Body of pancreas (tissue), 4 donors: ENCODE data around the gene TMCC2. TPM values are rescaled to one million over a fixed set of nuclear protein-coding genes. Genes with fewer than 3 reads are reported as not detected.

Source experiments
- ATAC-seq: fragments of 150-250 bp; one replicate; pipeline ENCODE4 v1.9.1; 2016
- DNase-seq, 4 donors: peaks; one replicate each; pipeline ENCODE4 v3.0.0-alpha.2; 2019
- H3K27ac ChIP-seq, 4 donors: fragments of 200-600 bp; sonication (generic); 1 replicate in 3 of 4; 2 replicates in 1 of 4; pipeline versions ENCODE4 v1.5.1 to v1.6.1; 2016 to 2019; ENCODE audit warnings: mild to moderate bottlenecking in 1 of 4, mixed read lengths in 1 of 4, moderate library complexity in 1 of 4
- H3K27me3 ChIP-seq, 2 donors: fragments of 200-600 bp; sonication (generic); one replicate each; pipeline ENCODE4 v1.6.0; 2016; ENCODE audit warnings: mild to moderate bottlenecking in 1 of 2
- H3K36me3 ChIP-seq, 2 donors: fragments of 200-600 bp; sonication (generic); replicated peaks in 1 of 2; 2 replicates each; pipeline ENCODE4 v1.5.1; 2016; ENCODE audit warnings: low read depth in 2 of 2; ENCODE audit not compliant: insufficient read depth in 1 of 2
- H3K4me1 ChIP-seq: fragments of 200-600 bp; sonication (generic); one replicate; pipeline ENCODE4 v1.6.0; 2016
- H3K4me3 ChIP-seq, 2 donors: fragments of 200-600 bp; sonication (generic); 1 replicate in 1 of 2; 2 replicates in 1 of 2; pipeline ENCODE4 v1.5.1; 2016 to 2019
- H3K9me3 ChIP-seq, 3 donors: fragments of 200-600 bp; sonication (generic); 1 replicate in 2 of 3; 2 replicates in 1 of 3; pipeline ENCODE4 v1.5.1; 2016
- POLR2A ChIP-seq, 3 donors: fragments of 450-650 bp; IDR thresholded peaks; one replicate each; pipeline ENCODE4 v1.6.1; 2016; ENCODE audit warnings: antibody characterized with exemption in 3 of 3, mild to moderate bottlenecking in 2 of 3
- WGBS, 2 donors: methylation state at CpG; one replicate each; pipeline ENCODE4 v1.1.5; 2017; 5-methylcytosine and 5-hydroxymethylcytosine counted together
- intact Hi-C: fragments of 100-400 bp; cut with DNase I; formaldehyde crosslinking; loops from one replicate; pipeline ENCODE4 v1.15.1; 2023
- total RNA-seq, 2 donors: library from RNA; depleted of rRNA; stranded (reverse); fragments of >200 nt; gene quantifications; one replicate each; pipeline ENCODE4 v1.1.0, GENCODE V29; 2016
- TF ChIP-seq, protein P1 (sequence below), 7 experiments: fragments of 450-650 bp in 4 of 7; fragments of 200-600 bp in 3 of 7; sonication (generic) in 3 of 7; IDR thresholded peaks; one replicate each; pipeline ENCODE4 v1.5.1; 2016 to 2019; ENCODE audit warnings: antibody characterized with exemption in 7 of 7

Gene TMCC2
- total RNA-seq, 2 donors from 2014 or later, result 1.3 to 1.6 TPM

DNA sequence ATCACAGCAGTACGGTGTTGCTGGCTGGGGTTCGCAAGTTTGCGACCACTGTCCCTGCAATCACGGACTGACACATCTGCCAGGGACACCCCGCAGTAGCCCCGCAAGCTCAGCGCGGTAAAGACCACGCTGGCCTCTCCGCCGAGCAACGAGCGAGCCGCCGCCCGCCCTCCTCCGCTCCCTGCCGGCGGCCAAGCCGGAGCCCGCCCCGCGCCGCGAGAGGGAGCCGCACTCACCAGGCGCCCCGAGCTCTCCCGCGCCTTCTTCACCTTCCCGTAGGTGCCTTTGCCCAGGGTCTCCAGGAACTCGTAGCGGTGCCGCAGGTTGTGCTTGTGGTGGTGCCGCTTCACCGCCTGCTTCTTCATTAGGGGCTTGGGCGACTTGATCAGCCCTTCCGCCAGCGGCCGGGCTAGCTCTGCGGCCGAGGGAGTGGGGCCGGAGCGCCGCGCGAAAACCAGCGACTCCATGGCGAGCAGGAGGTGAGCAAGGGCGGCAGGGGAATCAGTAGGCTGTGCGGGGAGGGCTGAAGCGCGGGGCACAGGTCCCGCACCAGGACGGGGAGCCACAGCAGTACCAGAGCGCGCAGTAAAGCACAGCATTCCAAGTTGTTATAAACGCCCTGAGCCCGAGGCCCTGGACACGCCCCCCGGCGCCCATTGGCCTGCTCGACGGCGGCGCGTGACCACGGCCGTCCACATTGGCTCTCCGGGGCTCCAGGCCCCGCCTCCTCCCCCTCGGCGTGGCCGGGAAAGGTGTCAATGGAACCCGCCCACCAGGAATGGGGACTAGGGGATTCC is 93.6 kb downstream of the TMCC2 start, which contains the start of gene NUAK2:
Gene NUAK2, minus strand, starts transcription at position 584 of the 797 bp plus-strand sequence. Its CDS starts 117 bp downstream, at position 467.
- 1% methylated on average over 18 to 75 of the region's 75 CpGs for WGBS, 2 donors
- Histone ChIP-seq H3K27ac (peak within 1 kb of the TSS; percentile 71 to 95 (median 92)), H3K4me1 (peaks cover 72% of the 10 kb centered on the region), H3K36me3 (no peaks in the 10 kb centered on the region), H3K27me3 (no peaks in the 10 kb centered on the region), H3K9me3 (no peaks in the 10 kb centered on the region), H3K4me3 (peak within 1 kb of the TSS; percentile 79 to 84)
- intact Hi-C loops, result no loop called here
- peak; percentile 91 to 97 (median 95) for TF ChIP-seq POLR2A (IDR thresholded peaks at IDR 0.05)
- TF ChIP-seq, protein P1, sequence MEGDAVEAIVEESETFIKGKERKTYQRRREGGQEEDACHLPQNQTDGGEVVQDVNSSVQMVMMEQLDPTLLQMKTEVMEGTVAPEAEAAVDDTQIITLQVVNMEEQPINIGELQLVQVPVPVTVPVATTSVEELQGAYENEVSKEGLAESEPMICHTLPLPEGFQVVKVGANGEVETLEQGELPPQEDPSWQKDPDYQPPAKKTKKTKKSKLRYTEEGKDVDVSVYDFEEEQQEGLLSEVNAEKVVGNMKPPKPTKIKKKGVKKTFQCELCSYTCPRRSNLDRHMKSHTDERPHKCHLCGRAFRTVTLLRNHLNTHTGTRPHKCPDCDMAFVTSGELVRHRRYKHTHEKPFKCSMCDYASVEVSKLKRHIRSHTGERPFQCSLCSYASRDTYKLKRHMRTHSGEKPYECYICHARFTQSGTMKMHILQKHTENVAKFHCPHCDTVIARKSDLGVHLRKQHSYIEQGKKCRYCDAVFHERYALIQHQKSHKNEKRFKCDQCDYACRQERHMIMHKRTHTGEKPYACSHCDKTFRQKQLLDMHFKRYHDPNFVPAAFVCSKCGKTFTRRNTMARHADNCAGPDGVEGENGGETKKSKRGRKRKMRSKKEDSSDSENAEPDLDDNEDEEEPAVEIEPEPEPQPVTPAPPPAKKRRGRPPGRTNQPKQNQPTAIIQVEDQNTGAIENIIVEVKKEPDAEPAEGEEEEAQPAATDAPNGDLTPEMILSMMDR (IDR thresholded peaks at IDR 0.05), result peak in 4 of 7 experiments; percentile 17 to 35 (median 30)
- DNase-seq (peak; percentile 93 to 97 (median 94)), ATAC-seq (peak; percentile 73)

DNA sequence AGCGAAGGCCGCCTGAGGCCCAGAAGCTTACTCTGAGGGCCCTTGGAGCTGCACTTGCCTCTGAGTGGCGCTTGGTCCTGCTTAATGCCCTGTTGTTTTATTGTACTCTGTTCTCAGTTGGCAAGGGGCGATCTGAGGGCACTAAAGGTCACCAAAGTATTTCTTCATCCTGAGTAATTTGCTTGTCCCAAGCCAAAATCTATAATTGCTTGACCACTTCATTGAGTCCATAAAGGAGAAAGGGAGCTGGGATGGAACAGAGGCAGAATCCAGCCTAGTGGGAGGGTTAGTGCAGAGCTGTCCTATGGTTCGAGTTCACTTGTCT is 94.2 kb downstream of the TMCC2 start:
- intact Hi-C loops, result no loop called here
- no peaks in the 10 kb centered on the region for H3K36me3 ChIP-seq
- peak overlapping the region; percentile 71 to 95 (median 92) for H3K27ac ChIP-seq
- DNase-seq, result no peak
- H3K9me3 ChIP-seq, result no peaks in the 10 kb centered on the region
- H3K4me3 ChIP-seq, result no peak overlapping the region
- H3K4me1 ChIP-seq, result peaks cover 67% of the 10 kb centered on the region
- H3K27me3 ChIP-seq, result no peaks in the 10 kb centered on the region
- ATAC-seq, result no peak
- no peak for TF ChIP-seq POLR2A (IDR thresholded peaks at IDR 0.05)
- TF ChIP-seq, protein P1 (IDR thresholded peaks at IDR 0.05), result no peak
- WGBS, 2 donors, result 43 to 75% methylated on average over 2 to 5 of the region's 5 CpGs

Other genes starting within 250 kb of the TMCC2 start
- not detected for gene CNTN2, start 184.7 kb upstream of the TMCC2 start, total RNA-seq
- 1 to 10 TPM; 1.3 to 2.0 TPM for gene TMEM81, start 143.5 kb upstream of the TMCC2 start, total RNA-seq
- gene RBBP5, start 106.0 kb upstream of the TMCC2 start, total RNA-seq, result 1 to 10 TPM; 5.6 to 9.3 TPM
- gene DSTYK, start 16.2 kb upstream of the TMCC2 start, total RNA-seq, result 1 to 10 TPM; 6.5 to 8.6 TPM
- 10 to 100 TPM; 11.2 to 20.8 TPM for gene NUAK2, start 93.8 kb downstream of the TMCC2 start, total RNA-seq
- gene KLHDC8A, start 129.0 kb downstream of the TMCC2 start, total RNA-seq, result 1 to 10 TPM in 1 of 2 donors, under 1 TPM in 1; 0.78 to 8.6 TPM
- not detected for gene LEMD1, start 194.1 kb downstream of the TMCC2 start, total RNA-seq
- gene BLACAT1, start 228.1 kb downstream of the TMCC2 start, total RNA-seq, result 1 to 10 TPM in 1 of 2 donors, not detected in 1; 1.0 TPM